Measurements from ENCODE around the gene ERC2. TPM values are rescaled to one million over a fixed set of nuclear protein-coding genes. Genes with fewer than 3 reads are reported as not detected.

Gene ERC2
- total RNA-seq, 1 donor from 2014 or later: 7.4 TPM

DNA sequence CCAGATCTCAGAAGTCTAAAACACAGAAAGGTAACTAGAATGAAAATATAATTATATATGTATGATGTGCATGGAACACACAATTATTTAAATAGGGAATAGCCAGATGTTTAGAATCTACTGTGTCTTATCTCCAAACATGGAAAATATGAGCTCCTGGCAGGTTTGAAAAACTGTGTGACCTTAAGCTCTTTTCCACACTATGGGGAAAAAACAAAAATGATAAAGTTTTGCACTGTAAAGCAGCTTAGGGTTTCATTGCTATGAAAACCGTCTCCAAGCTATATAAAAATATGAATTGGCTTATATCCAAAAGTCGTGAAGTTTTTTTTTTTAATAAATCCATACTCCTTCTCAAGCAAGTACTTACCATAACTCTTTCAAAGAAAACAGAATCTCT lies 159.8 kb downstream of the ERC2 start:
- FAIRE-seq (no peak), DNase-seq (ENCODE audit: low read depth) (no peak)
- no peak for TF ChIP-seq CTCF (IDR thresholded peaks at IDR 0.05; ENCODE audit: insufficient read depth, low read depth, low read length)
- TF ChIP-seq EZH2 (IDR thresholded peaks at IDR 0.05; ENCODE audit: insufficient read depth, low read length): no peak
- no peak overlapping the region for H3K4me2 ChIP-seq (ENCODE audit: low read length)
- H4K20me1 ChIP-seq (ENCODE audit: insufficient read depth, low read length): no peaks in the 10 kb centered on the region
- H2AFZ ChIP-seq (ENCODE audit: low read depth, low read length): no peak overlapping the region
- Mint-ChIP-seq H3K4me3 (ENCODE audit: unreplicated experiment) (no peak overlapping the region), H3K4me1 (ENCODE audit: low read depth, unreplicated experiment) (peaks cover 3% of the 10 kb centered on the region), H3K27ac (ENCODE audit: unreplicated experiment) (no peak overlapping the region), H3K36me3 (ENCODE audit: low read depth, unreplicated experiment) (no peaks in the 10 kb centered on the region), H3K27me3 (ENCODE audit: low read depth, unreplicated experiment) (no peaks in the 10 kb centered on the region), H3K9me3 (ENCODE audit: unreplicated experiment) (no peaks in the 10 kb centered on the region)
- H3K4me3 ChIP-seq (ENCODE audit: insufficient read depth, low read depth, low read length): no peak overlapping the region
- H3K4me1 ChIP-seq (ENCODE audit: insufficient read depth, low read length): peaks cover under 1% of the 10 kb centered on the region
- no peaks in the 10 kb centered on the region for H3K79me2 ChIP-seq (ENCODE audit: insufficient read depth, low read length)
- H3K36me3 ChIP-seq (ENCODE audit: insufficient read depth, low read length): no peaks in the 10 kb centered on the region
- H3K27me3 ChIP-seq (ENCODE audit: insufficient read depth, low read length): peaks cover 6% of the 10 kb centered on the region
- H3K27ac ChIP-seq (ENCODE audit: low read depth, low read length): no peak overlapping the region
- H3K9me3 ChIP-seq (ENCODE audit: insufficient read depth, low read depth, low read length): no peaks in the 10 kb centered on the region
- no peak overlapping the region for H3K9ac ChIP-seq (ENCODE audit: low read length)

DNA sequence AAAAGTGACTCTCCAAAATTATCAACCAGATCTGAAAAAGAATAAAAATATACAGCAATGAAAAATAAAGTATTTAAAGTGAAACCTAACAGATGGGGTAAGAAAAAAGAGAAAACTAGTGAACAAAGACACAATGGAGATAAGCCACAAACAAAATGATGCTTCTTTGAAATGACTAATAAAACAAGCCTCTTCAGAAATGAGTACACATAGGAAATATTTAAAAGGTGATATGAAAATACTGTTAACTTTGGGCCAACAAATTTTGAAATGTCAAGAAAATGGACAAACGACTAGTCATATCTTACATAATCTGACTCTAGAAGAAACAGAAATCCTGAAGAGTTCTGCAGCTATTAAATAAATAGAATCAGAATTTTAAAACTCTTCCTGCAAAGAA lies 164.2 kb downstream of the ERC2 start:
- H3K4me1 Mint-ChIP-seq (ENCODE audit: low read depth, unreplicated experiment): peaks cover 6% of the 10 kb centered on the region
- H3K27me3 ChIP-seq (ENCODE audit: insufficient read depth, low read length): peaks cover 27% of the 10 kb centered on the region
- TF ChIP-seq EZH2 (IDR thresholded peaks at IDR 0.05; ENCODE audit: insufficient read depth, low read length) (no peak), CTCF (IDR thresholded peaks at IDR 0.05; ENCODE audit: insufficient read depth, low read depth, low read length) (no peak)
- no peak overlapping the region for H2AFZ ChIP-seq (ENCODE audit: low read depth, low read length)
- no peaks in the 10 kb centered on the region for H3K36me3 ChIP-seq (ENCODE audit: insufficient read depth, low read length)
- no peak overlapping the region for H3K4me2 ChIP-seq (ENCODE audit: low read length)
- H3K4me3 Mint-ChIP-seq (ENCODE audit: unreplicated experiment): no peak overlapping the region
- FAIRE-seq (no peak), DNase-seq (ENCODE audit: low read depth) (no peak)
- H3K9me3 Mint-ChIP-seq (ENCODE audit: unreplicated experiment): no peaks in the 10 kb centered on the region
- no peak overlapping the region for H3K4me3 ChIP-seq (ENCODE audit: insufficient read depth, low read depth, low read length)
- H3K27ac Mint-ChIP-seq (ENCODE audit: unreplicated experiment): no peak overlapping the region
- H3K9me3 ChIP-seq (ENCODE audit: insufficient read depth, low read depth, low read length): no peaks in the 10 kb centered on the region
- H3K27ac ChIP-seq (ENCODE audit: low read depth, low read length): no peak overlapping the region
- H4K20me1 ChIP-seq (ENCODE audit: insufficient read depth, low read length): no peaks in the 10 kb centered on the region
- no peak overlapping the region for H3K9ac ChIP-seq (ENCODE audit: low read length)
- peaks cover 2% of the 10 kb centered on the region for H3K4me1 ChIP-seq (ENCODE audit: insufficient read depth, low read length)
- no peaks in the 10 kb centered on the region for H3K27me3 Mint-ChIP-seq (ENCODE audit: low read depth, unreplicated experiment)
- no peaks in the 10 kb centered on the region for H3K36me3 Mint-ChIP-seq (ENCODE audit: low read depth, unreplicated experiment)
- H3K79me2 ChIP-seq (ENCODE audit: insufficient read depth, low read length): no peaks in the 10 kb centered on the region

DNA sequence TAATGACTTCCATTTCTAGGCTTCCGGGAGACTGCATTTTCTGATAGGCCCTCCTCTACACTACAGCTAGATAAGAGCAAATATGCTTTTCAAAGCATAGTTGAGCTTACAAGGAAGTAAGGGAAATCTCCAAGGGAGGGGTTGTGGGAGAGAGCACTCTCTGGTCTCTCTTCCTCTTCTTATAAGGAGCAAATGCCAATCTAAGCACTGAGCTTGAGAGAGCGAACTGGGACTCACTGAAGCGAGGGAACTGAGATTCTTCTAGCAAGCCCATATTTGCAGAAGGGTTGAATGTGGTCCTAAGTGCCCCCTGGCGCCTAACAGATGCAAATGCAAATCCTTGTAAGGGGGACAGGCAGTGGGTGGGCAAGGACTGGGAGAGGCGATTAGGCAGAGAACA lies 164.8 kb downstream of the ERC2 start:
- DNase-seq (ENCODE audit: low read depth): peak; percentile 44
- no peak overlapping the region for H3K4me2 ChIP-seq (ENCODE audit: low read length)

More for the DNA sequence above, 164.8 kb downstream of the ERC2 start:
- H3K27me3 ChIP-seq (ENCODE audit: insufficient read depth, low read length): peaks cover 27% of the 10 kb centered on the region
- H4K20me1 ChIP-seq (ENCODE audit: insufficient read depth, low read length): no peaks in the 10 kb centered on the region
- no peak overlapping the region for H3K4me3 Mint-ChIP-seq (ENCODE audit: unreplicated experiment)
- H3K27ac Mint-ChIP-seq (ENCODE audit: unreplicated experiment): no peak overlapping the region
- no peaks in the 10 kb centered on the region for H3K36me3 Mint-ChIP-seq (ENCODE audit: low read depth, unreplicated experiment)
- H3K9ac ChIP-seq (ENCODE audit: low read length): no peak overlapping the region
- no peaks in the 10 kb centered on the region for H3K36me3 ChIP-seq (ENCODE audit: insufficient read depth, low read length)
- TF ChIP-seq CTCF (IDR thresholded peaks at IDR 0.05; ENCODE audit: insufficient read depth, low read depth, low read length): peak; percentile 73
- no peak for TF ChIP-seq EZH2 (IDR thresholded peaks at IDR 0.05; ENCODE audit: insufficient read depth, low read length)
- H3K4me3 ChIP-seq (ENCODE audit: insufficient read depth, low read depth, low read length): no peak overlapping the region
- H3K27ac ChIP-seq (ENCODE audit: low read depth, low read length): no peak overlapping the region
- H3K79me2 ChIP-seq (ENCODE audit: insufficient read depth, low read length): no peaks in the 10 kb centered on the region
- no peak for FAIRE-seq
- H3K9me3 Mint-ChIP-seq (ENCODE audit: unreplicated experiment): no peaks in the 10 kb centered on the region
- no peaks in the 10 kb centered on the region for H3K9me3 ChIP-seq (ENCODE audit: insufficient read depth, low read depth, low read length)
- no peaks in the 10 kb centered on the region for H3K27me3 Mint-ChIP-seq (ENCODE audit: low read depth, unreplicated experiment)
- no peak overlapping the region for H2AFZ ChIP-seq (ENCODE audit: low read depth, low read length)
- H3K4me1 Mint-ChIP-seq (ENCODE audit: low read depth, unreplicated experiment): peaks cover 6% of the 10 kb centered on the region
- H3K4me1 ChIP-seq (ENCODE audit: insufficient read depth, low read length): peaks cover 2% of the 10 kb centered on the region

Data from astrocyte (in vitro differentiated cells and primary cell).